HepG2 (cell line): ENCODE data around the gene VARS1. TPM values are rescaled to one million over a fixed set of nuclear protein-coding genes. Genes with fewer than 3 reads are reported as not detected.
A peak's percentile ranks its signal among the peaks of the same experiment; 100 is the strongest.

Experiments used
- CBFB ChIP-seq: sonication (generic); formaldehyde crosslinking; IDR thresholded peaks from 2 replicates; pipeline ENCODE4 v1.4.0; 2020; ENCODE audit warnings: missing genetic modification reagents
- DBP ChIP-seq: sonication (generic); formaldehyde crosslinking; IDR thresholded peaks from 2 replicates; pipeline ENCODE4 v1.4.0; 2020; ENCODE audit warnings: missing genetic modification reagents; ENCODE audit errors: not compliant biosample characterization
- DRAP1 ChIP-seq: IDR thresholded peaks from 2 replicates; pipeline ENCODE4 v1.6.1; 2016; ENCODE audit warnings: missing genetic modification reagents, missing compliant biosample characterization
- EED ChIP-seq: sonication (generic); formaldehyde crosslinking; IDR thresholded peaks from 2 replicates; pipeline ENCODE4 v1.5.0; 2020; ENCODE audit warnings: mild to moderate bottlenecking, missing genetic modification reagents
- HNRNPK ChIP-seq: fragments of 200-400 bp; formaldehyde crosslinking; IDR thresholded peaks from 2 replicates; pipeline ENCODE4 v1.6.1; 2018; ENCODE audit warnings: low read length, low read depth, moderate library complexity, mild to moderate bottlenecking; ENCODE audit not compliant: poor library complexity, severe bottlenecking
- JUN ChIP-seq: sonication (generic); formaldehyde crosslinking; IDR thresholded peaks from 2 replicates; pipeline ENCODE4 v1.4.0; 2020; ENCODE audit warnings: mild to moderate bottlenecking, missing genetic modification reagents
- KDM4B ChIP-seq: sonication (generic); formaldehyde crosslinking; IDR thresholded peaks from 2 replicates; pipeline ENCODE4 v1.4.0; 2020; ENCODE audit warnings: missing genetic modification reagents
- KLF15 ChIP-seq: sonication (generic); formaldehyde crosslinking; IDR thresholded peaks from 2 replicates; pipeline ENCODE4 v1.8.1; 2023; ENCODE audit warnings: borderline replicate concordance, mild to moderate bottlenecking, inconsistent platforms, missing genetic modification reagents, mixed read lengths
- MAFF ChIP-seq: IDR thresholded peaks from 2 replicates; pipeline ENCODE4 v1.6.1; 2011; ENCODE audit warnings: low read depth, low read length, improper control_type of control experiment
- MYC ChIP-seq: sonication (generic); formaldehyde crosslinking; IDR thresholded peaks from 2 replicates; pipeline ENCODE4 v1.9.0; 2021; ENCODE audit warnings: missing genetic modification reagents, borderline replicate concordance
- PHF5A ChIP-seq: IDR thresholded peaks from one replicate; pipeline ENCODE4 v1.6.1; 2018; ENCODE audit warnings: low read depth, missing genetic modification reagents; ENCODE audit not compliant: unreplicated experiment
- PLSCR1 ChIP-seq: sonication (generic); formaldehyde crosslinking; IDR thresholded peaks from 2 replicates; pipeline ENCODE4 v1.5.0; 2020; ENCODE audit warnings: missing genetic modification reagents, mild to moderate bottlenecking, borderline replicate concordance
- SOX13 ChIP-seq, 3 experiments: fragments of 450-650 bp in 1 of 3; sonication (generic) in 1 of 3; formaldehyde crosslinking in 1 of 3; IDR thresholded peaks in 2 of 3; conservative IDR thresholded peaks in 1 of 3; 2 replicates each; pipeline versions ENCODE4 v1.5.0 to v1.6.1; 2016 to 2020; ENCODE audit warnings: antibody characterized with exemption in 1 of 3, mild to moderate bottlenecking in 1 of 3, missing compliant biosample characterization in 1 of 3, missing genetic modification reagents in 1 of 3, moderate library complexity in 1 of 3
- TEAD3 ChIP-seq: optimal IDR thresholded peaks from 2 replicates; pipeline ENCODE3; 2016; ENCODE audit warnings: borderline replicate concordance
- TERF1 ChIP-seq: sonication (generic); formaldehyde crosslinking; IDR thresholded peaks from 2 replicates; pipeline ENCODE4 v1.8.0; 2022; ENCODE audit warnings: mild to moderate bottlenecking, missing genetic modification reagents, moderate library complexity
- TP53 ChIP-seq: sonication (generic); formaldehyde crosslinking; conservative IDR thresholded peaks from 2 replicates; pipeline ENCODE4 v1.4.0; 2020; ENCODE audit warnings: missing genetic modification reagents
- ZFX ChIP-seq: sonication (generic); formaldehyde crosslinking; IDR thresholded peaks from 2 replicates; pipeline ENCODE4 v1.4.0; 2020; ENCODE audit warnings: mild to moderate bottlenecking, low read depth, missing genetic modification reagents, moderate library complexity
- ZNF276 ChIP-seq: sonication (generic); formaldehyde crosslinking; IDR thresholded peaks from 2 replicates; pipeline ENCODE4 v1.4.0; 2020; ENCODE audit warnings: mild to moderate bottlenecking, low read depth, missing genetic modification reagents
- ZNF501 ChIP-seq: sonication (generic); formaldehyde crosslinking; IDR thresholded peaks from 2 replicates; pipeline ENCODE4 v1.5.1; 2020; ENCODE audit warnings: mild to moderate bottlenecking, moderate library complexity, missing genetic modification reagents
- ZNF543 ChIP-seq: sonication (generic); formaldehyde crosslinking; IDR thresholded peaks from 2 replicates; pipeline ENCODE4 v1.4.0; 2020; ENCODE audit warnings: mild to moderate bottlenecking, missing genetic modification reagents
- ZNF569 ChIP-seq: sonication (generic); formaldehyde crosslinking; IDR thresholded peaks from 2 replicates; pipeline ENCODE4 v1.5.0; 2020; ENCODE audit warnings: mild to moderate bottlenecking, missing genetic modification reagents, moderate library complexity, borderline replicate concordance
- ZNF615 ChIP-seq: sonication (generic); formaldehyde crosslinking; IDR thresholded peaks from 2 replicates; pipeline ENCODE4 v1.5.0; 2020; ENCODE audit warnings: mild to moderate bottlenecking, missing genetic modification reagents, borderline replicate concordance
- ZSCAN21 ChIP-seq: sonication (generic); formaldehyde crosslinking; IDR thresholded peaks from 2 replicates; pipeline ENCODE4 v1.8.0; 2022; ENCODE audit warnings: mild to moderate bottlenecking, missing genetic modification reagents, moderate library complexity, borderline replicate concordance
- polyA plus RNA-seq, 8 experiments: library from polyadenylated mRNA; depleted of rRNA in 3 of 8; stranded (reverse) in 7 of 8; unstranded in 1 of 8; fragments of >200 nt; fragmentation: Illumina TruSeq in 4 of 8; extraction: Trizol in 4 of 8; gene quantifications; 2 replicates each; pipeline versions ENCODE4 v1.2.1 to v1.2.3, GENCODE V29; 2011 to 2016; ENCODE audit warnings: low read depth in 4 of 8, missing spikeins in 1 of 8, mixed read lengths in 1 of 8; ENCODE audit not compliant: insufficient read depth in 1 of 8
- total RNA-seq, 5 experiments: library from RNA; depleted of rRNA; stranded (reverse); fragments of >200 nt; fragmentation: Illumina TruSeq; extraction: Trizol; gene quantifications; 2 replicates each; pipeline ENCODE4 v1.2.3, GENCODE V29; 2016; ENCODE audit warnings: low read depth in 1 of 5

VARS1 gene
- total and polyA plus RNA-seq, 2 of the 13 experiments (the other 11 are each of a cell fraction or from before 2014, with no cell fraction given): 14.7 to 56.1 TPM

- peak; percentile 92 for TF ChIP-seq MYC (CRISPR knock-in tag)
- no peak for TF ChIP-seq MAFF
- peak; percentile 87 for TF ChIP-seq ZFX (CRISPR knock-in tag)
- no peak for TF ChIP-seq ZNF569 (CRISPR knock-in tag)
- TF ChIP-seq TERF1 (CRISPR knock-in tag): no peak
- TF ChIP-seq DBP (CRISPR knock-in tag): no peak
- peak; percentile 79 for TF ChIP-seq HNRNPK
- peak; percentile 63; the same call in 1 of the 2 replicates for TF ChIP-seq JUN
- peak; percentile 41; the same call in 1 of the 2 replicates for TF ChIP-seq ZNF543 (CRISPR knock-in tag)
- 0 out of 2 replicates have a peak, but pooled peaks have one; percentile 51 for TF ChIP-seq TP53 (CRISPR knock-in tag)
- TF ChIP-seq ZNF276 (CRISPR knock-in tag): 0 out of 2 replicates have a peak, but pooled peaks have one; percentile 69
- peak; percentile 100 for TF ChIP-seq DRAP1 (CRISPR knock-in tag)
- no peak for TF ChIP-seq SOX13 (IDR thresholded peaks at IDR 0.05)
- TF ChIP-seq SOX13 (CRISPR knock-in tag; conservative IDR thresholded peaks at IDR 0.05 in 1 of 2, IDR thresholded peaks at IDR 0.05 in 1 of 2): peak; percentile 34 to 74; a peak in 1 of 4 replicates
- no peak for TF ChIP-seq ZNF615 (CRISPR knock-in tag)
- peak; percentile 56 for TF ChIP-seq TEAD3 (CRISPR knock-in tag)
- TF ChIP-seq CBFB (CRISPR knock-in tag): peak; percentile 70; the same call in 1 of the 2 replicates
- 0 out of 2 replicates have a peak, but pooled peaks have one; percentile 88 for TF ChIP-seq ZSCAN21 (CRISPR knock-in tag)
- peak; percentile 82 for TF ChIP-seq ZNF501
- no peak for TF ChIP-seq PHF5A (CRISPR knock-in tag)
- no peak for TF ChIP-seq PLSCR1 (CRISPR knock-in tag)
- 0 out of 2 replicates have a peak, but pooled peaks have one; percentile 21 for TF ChIP-seq KDM4B (CRISPR knock-in tag)
- peak; percentile 95 for TF ChIP-seq EED (CRISPR knock-in tag)
- peak; percentile 79; the same call in 1 of the 2 replicates for TF ChIP-seq KLF15 (CRISPR knock-in tag)
These were observed 39.1 kb upstream of the VARS1 start (continued) for GRCh38 chr6:31834367-31835250.
